ENCODE results near the gene REXO1. TPM values are rescaled to one million over a fixed set of nuclear protein-coding genes. Genes with fewer than 3 reads are reported as not detected.

Gene REXO1
- total and polyA plus RNA-seq, 2 donors (not counting 3 experiments of a cell fraction or from before 2014, with no cell fraction given), result 41.1 to 56.9 TPM

DNA sequence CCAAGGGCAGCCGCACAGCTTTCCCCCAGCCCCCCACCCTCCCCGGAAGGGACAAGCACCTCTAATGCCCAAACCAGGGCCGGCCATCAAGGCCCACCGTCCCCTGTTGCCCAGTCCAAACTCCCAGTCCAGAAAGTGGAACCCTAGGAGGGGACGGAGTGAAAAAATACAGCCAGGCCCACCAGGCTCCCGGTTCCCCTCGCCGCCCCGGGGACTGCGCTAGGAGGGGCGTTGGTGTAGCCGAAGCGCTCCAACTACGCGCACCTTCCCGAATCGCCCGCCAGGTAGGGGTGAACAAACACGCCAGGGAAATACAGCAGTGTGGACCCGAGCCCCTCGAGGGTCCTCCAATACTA, 13.8 kb upstream of the REXO1 start:
- TF ChIP-seq, protein P1, sequence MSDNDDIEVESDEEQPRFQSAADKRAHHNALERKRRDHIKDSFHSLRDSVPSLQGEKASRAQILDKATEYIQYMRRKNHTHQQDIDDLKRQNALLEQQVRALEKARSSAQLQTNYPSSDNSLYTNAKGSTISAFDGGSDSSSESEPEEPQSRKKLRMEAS (IDR thresholded peaks at IDR 0.05; ENCODE audit: insufficient read depth, insufficient read length), result no peak
- no peak for TF ChIP-seq GATA2 (IDR thresholded peaks at IDR 0.05; ENCODE audit: insufficient read depth, insufficient read length, low read depth, low read length)
- no peak for TF ChIP-seq POLR2A (IDR thresholded peaks at IDR 0.05; ENCODE audit: low read depth, low read length)
- no peak for TF ChIP-seq MYC (IDR thresholded peaks at IDR 0.05; ENCODE audit: low read depth, low read length)
- TF ChIP-seq EZH2 (IDR thresholded peaks at IDR 0.05; ENCODE audit: borderline replicate concordance, low read depth, low read length, severe bottlenecking), result no peak
- no peak for TF ChIP-seq POLR2AphosphoS5 (IDR thresholded peaks at IDR 0.05; ENCODE audit: insufficient read depth, low read depth, low read length)
- TF ChIP-seq, protein P2, sequence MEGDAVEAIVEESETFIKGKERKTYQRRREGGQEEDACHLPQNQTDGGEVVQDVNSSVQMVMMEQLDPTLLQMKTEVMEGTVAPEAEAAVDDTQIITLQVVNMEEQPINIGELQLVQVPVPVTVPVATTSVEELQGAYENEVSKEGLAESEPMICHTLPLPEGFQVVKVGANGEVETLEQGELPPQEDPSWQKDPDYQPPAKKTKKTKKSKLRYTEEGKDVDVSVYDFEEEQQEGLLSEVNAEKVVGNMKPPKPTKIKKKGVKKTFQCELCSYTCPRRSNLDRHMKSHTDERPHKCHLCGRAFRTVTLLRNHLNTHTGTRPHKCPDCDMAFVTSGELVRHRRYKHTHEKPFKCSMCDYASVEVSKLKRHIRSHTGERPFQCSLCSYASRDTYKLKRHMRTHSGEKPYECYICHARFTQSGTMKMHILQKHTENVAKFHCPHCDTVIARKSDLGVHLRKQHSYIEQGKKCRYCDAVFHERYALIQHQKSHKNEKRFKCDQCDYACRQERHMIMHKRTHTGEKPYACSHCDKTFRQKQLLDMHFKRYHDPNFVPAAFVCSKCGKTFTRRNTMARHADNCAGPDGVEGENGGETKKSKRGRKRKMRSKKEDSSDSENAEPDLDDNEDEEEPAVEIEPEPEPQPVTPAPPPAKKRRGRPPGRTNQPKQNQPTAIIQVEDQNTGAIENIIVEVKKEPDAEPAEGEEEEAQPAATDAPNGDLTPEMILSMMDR (IDR thresholded peaks at IDR 0.05; ENCODE audit: extremely low read depth in 1 of 2, insufficient read depth in 1 of 2, low read depth in 1 of 2, low read length in 2 of 2), result no peak
- TF ChIP-seq FOS (IDR thresholded peaks at IDR 0.05; ENCODE audit: borderline replicate concordance, insufficient read depth, low read length), result no peak
- TF ChIP-seq JUN (IDR thresholded peaks at IDR 0.05; ENCODE audit: borderline replicate concordance, insufficient read depth, insufficient read length, low read depth), result no peak

More for the DNA sequence above, 13.8 kb upstream of the REXO1 start:
- dilution Hi-C loops (cut with MboI; ENCODE audit: extremely low pct_ligation_motif_present, low sequenced_read_pairs) (no loop called here), intact Hi-C loops (cut with micrococcal nuclease) (no loop called here)
- Histone ChIP-seq H3K4me2 (ENCODE audit: insufficient read depth, low read length) (peak overlapping the region; percentile 89), H2AFZ (ENCODE audit: low read depth, low read length) (no peak overlapping the region), H3K27me3 (ENCODE audit: control insufficient read depth in 2 of 2, insufficient read depth in 2 of 2, low read length in 2 of 2) (no peaks in the 10 kb centered on the region), H3K4me3 (replicated peaks in 1 of 3; ENCODE audit: insufficient read depth in 1 of 3, low read depth in 1 of 3, low read length in 3 of 3) (peak overlapping the region; percentile 78 to 99 (median 85)), H4K20me1 (replicated peaks; ENCODE audit: control insufficient read depth, extremely low read depth, insufficient read depth, low read length) (no peaks in the 10 kb centered on the region), H3K9ac (replicated peaks; ENCODE audit: extremely low read depth, insufficient read depth, low read length) (peak overlapping the region; percentile 82), H3K27ac (ENCODE audit: insufficient read depth, low read depth, low read length) (peak overlapping the region; percentile 40), H3K79me2 (ENCODE audit: control insufficient read depth, insufficient read depth, low read length) (peaks cover 58% of the 10 kb centered on the region), H3K36me3 (ENCODE audit: control insufficient read depth in 2 of 2, extremely low read depth in 1 of 2, insufficient read depth in 2 of 2, low read length in 2 of 2) (no peaks in the 10 kb centered on the region), H3K9me1 (replicated peaks; ENCODE audit: control insufficient read depth, extremely low read depth, insufficient read depth, low read length) (no peaks in the 10 kb centered on the region), H3K9me3 (replicated peaks; ENCODE audit: control insufficient read depth, insufficient read depth, low read length) (no peaks in the 10 kb centered on the region), H3K4me1 (ENCODE audit: control insufficient read depth, extremely low read depth, insufficient read depth, low read length) (peaks cover 33% of the 10 kb centered on the region)
- FAIRE-seq (no peak), DNase-seq (ENCODE audit: low read depth, low spot score) (no peak)
- BruUV-seq (replicated peaks), result no TSS peak
- ChIA-PET CTCF (no interaction called here), POLR2A (no interaction called here)

Measured in endothelial cell of umbilical vein (primary cell).